Psoas muscle (tissue), 8 donors: ENCODE results near the gene ACACB. TPM values are rescaled to one million over a fixed set of nuclear protein-coding genes. Genes with fewer than 3 reads are reported as not detected.
"Not testable (repeated sequence)": the region's sequence is repeated elsewhere in the genome, so short reads cannot be mapped to it uniquely, and the experiment has no call there.

Experiments
- ATAC-seq, 4 donors: fragments of 200-7000 bp; cut with Tn5 transposase; one replicate each; pipeline ENCODE4 v1.9.1; 2020; ENCODE audit warnings: moderate library complexity in 3 of 4, mild to moderate bottlenecking in 2 of 4
- DNase-seq, 2 donors: peaks; one replicate each; pipeline ENCODE4 v3.0.0-alpha.2; 2020
- H3K27ac ChIP-seq: fragments of 200-600 bp; one replicate; pipeline ENCODE4 v1.8.0; 2022
- H3K27me3 ChIP-seq, 3 donors: fragments of 200-600 bp in 1 of 3; one replicate each; pipeline versions ENCODE4 v1.6.1 to v1.8.0; 2013 to 2022; ENCODE audit warnings: low read length in 2 of 3, mild to moderate bottlenecking in 2 of 3, moderate library complexity in 1 of 3; ENCODE audit not compliant: insufficient read depth in 3 of 3
- H3K36me3 ChIP-seq, 2 donors: fragments of 200-600 bp in 1 of 2; one replicate each; pipeline versions ENCODE4 v1.6.1 to v1.8.0; 2013 to 2022; ENCODE audit warnings: low read depth in 1 of 2, mild to moderate bottlenecking in 1 of 2, moderate library complexity in 1 of 2; ENCODE audit not compliant: insufficient read depth in 1 of 2
- H3K4me1 ChIP-seq: fragments of 200-600 bp; one replicate; pipeline ENCODE4 v1.8.0; 2022
- H3K4me3 ChIP-seq: fragments of 200-600 bp; one replicate; pipeline ENCODE4 v1.8.0; 2022; ENCODE audit warnings: mild to moderate bottlenecking
- H3K9me3 ChIP-seq: fragments of 200-600 bp; one replicate; pipeline ENCODE4 v1.8.0; 2022
- WGBS, 3 donors: extraction: QIAGEN DNeasy Blood & Tissue Kit; methylation state at CpG; one replicate each; pipeline versions ENCODE4 v1.1.6 to v1.1.7; 2013; 5-methylcytosine and 5-hydroxymethylcytosine counted together
- intact Hi-C, 2 donors: fragments of 100-400 bp; cut with DNase I; formaldehyde crosslinking; loops; one replicate each; pipeline versions ENCODE4 v1.11.0 to v1.14.2; 2022
- polyA plus RNA-seq, 3 donors: library from polyadenylated mRNA; stranded (reverse); fragments of 200-250 nt; gene quantifications; one replicate each; pipeline ENCODE4 v1.2.3, GENCODE V29; 2013
- total RNA-seq, 4 donors: library from RNA; stranded (reverse); fragmentation: NEBNext Ultra II Directional in 2 of 4; extraction: Animal tissue kit (Norgen Biotek cat#: 25700) in 2 of 4; gene quantifications; one replicate each; pipeline versions ENCODE4 v1.2.1 to v1.2.4, GENCODE V29; 2021 to 2023
- TF ChIP-seq, protein P1 (sequence below): fragments of 200-600 bp; IDR thresholded peaks from one replicate; pipeline ENCODE4 v1.8.0; 2022; ENCODE audit warnings: antibody characterized with exemption
- donor health status: healthy with polysubstance abuse.
- donor health status: DM: no; HTN: no; CAD: no; lungs with moderate emphysema.
- donor health status: Bipolar disorder and iron deficiency.
- donor health status: healthy.
- donor health status: DM: yes; HTN: yes; CAD: no.
- donor health status: DM: no; HTN: no; CAD: no.
- donor health status: DM: no; HTN: no; CAD: no.
- donor health status: DM: yes; HTN: yes; CAD: no.

ACACB gene
- total and polyA plus RNA-seq, 7 donors, result 27.0 to 503 (median 246) TPM

DNA sequence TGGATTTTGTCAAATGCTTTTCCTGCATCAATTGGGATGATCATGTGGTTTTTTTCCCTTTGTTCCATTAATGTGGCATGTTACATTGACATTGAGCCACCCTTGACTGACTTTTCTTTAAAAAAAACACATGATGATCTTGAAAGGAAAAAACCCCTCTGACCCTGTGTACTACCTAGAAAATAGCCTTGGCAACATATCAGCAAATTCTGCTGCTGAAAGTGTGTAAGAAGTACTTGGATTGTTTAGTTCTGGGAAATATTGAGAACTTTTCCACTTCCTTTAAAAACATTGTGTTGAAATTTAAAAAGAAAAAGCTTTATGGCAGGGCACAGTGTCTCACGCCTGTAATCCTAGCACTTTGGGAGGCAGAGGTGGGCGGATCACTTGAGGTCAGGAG, 20.7 kb downstream of the ACACB start:
- no peak overlapping the region for H3K4me3 ChIP-seq
- H3K27me3 ChIP-seq, result no peaks in the 10 kb centered on the region
- DNase-seq (no peak), ATAC-seq (no peak)
- peaks cover 2 to 39% of the 10 kb centered on the region in 2 donors for H3K36me3 ChIP-seq
- H3K4me1 ChIP-seq, result peaks cover 61% of the 10 kb centered on the region
- no peaks in the 10 kb centered on the region for H3K9me3 ChIP-seq
- TF ChIP-seq, protein P1, sequence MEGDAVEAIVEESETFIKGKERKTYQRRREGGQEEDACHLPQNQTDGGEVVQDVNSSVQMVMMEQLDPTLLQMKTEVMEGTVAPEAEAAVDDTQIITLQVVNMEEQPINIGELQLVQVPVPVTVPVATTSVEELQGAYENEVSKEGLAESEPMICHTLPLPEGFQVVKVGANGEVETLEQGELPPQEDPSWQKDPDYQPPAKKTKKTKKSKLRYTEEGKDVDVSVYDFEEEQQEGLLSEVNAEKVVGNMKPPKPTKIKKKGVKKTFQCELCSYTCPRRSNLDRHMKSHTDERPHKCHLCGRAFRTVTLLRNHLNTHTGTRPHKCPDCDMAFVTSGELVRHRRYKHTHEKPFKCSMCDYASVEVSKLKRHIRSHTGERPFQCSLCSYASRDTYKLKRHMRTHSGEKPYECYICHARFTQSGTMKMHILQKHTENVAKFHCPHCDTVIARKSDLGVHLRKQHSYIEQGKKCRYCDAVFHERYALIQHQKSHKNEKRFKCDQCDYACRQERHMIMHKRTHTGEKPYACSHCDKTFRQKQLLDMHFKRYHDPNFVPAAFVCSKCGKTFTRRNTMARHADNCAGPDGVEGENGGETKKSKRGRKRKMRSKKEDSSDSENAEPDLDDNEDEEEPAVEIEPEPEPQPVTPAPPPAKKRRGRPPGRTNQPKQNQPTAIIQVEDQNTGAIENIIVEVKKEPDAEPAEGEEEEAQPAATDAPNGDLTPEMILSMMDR, result no peak
- peak overlapping the region; percentile 96 for H3K27ac ChIP-seq
- WGBS, 3 donors, result 69 to 71% (median 70%) methylated on average over 2 of the region's 2 CpGs
- intact Hi-C loops, result no loop called here

DNA sequence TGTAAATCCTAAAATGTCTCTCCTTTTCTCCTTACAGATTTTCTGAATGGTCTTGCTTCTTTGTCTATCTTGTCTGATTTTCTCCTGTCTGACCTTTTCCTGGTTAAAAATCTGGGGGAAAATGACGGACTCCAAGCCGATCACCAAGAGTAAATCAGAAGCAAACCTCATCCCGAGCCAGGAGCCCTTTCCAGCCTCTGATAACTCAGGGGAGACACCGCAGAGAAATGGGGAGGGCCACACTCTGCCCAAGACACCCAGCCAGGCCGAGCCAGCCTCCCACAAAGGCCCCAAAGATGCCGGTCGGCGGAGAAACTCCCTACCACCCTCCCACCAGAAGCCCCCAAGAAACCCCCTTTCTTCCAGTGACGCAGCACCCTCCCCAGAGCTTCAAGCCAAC, 23.0 kb downstream of the ACACB start:
- DNase-seq, result no peak
- H3K27ac ChIP-seq, result peak overlapping the region; percentile 36
- H3K9me3 ChIP-seq, result no peaks in the 10 kb centered on the region

DNA sequence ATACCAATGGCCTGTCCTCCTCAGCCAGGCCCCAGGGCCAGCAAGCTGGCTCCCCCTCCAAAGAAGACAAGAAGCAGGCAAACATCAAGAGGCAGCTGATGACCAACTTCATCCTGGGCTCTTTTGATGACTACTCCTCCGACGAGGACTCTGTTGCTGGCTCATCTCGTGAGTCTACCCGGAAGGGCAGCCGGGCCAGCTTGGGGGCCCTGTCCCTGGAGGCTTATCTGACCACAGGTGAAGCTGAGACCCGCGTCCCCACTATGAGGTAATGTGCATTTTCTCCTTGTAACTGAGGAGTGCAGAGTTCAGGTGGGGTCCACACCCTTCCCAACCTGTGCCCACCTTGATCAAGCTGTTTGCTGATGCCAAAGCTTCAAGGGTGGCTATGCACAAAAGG, 23.4 kb downstream of the ACACB start:
- TF ChIP-seq, protein P1, result no peak
- H3K9me3 ChIP-seq, result no peaks in the 10 kb centered on the region
- peaks cover 62% of the 10 kb centered on the region for H3K4me1 ChIP-seq
- peak overlapping the region; percentile 15 for H3K27ac ChIP-seq
- H3K27me3 ChIP-seq, result no peaks in the 10 kb centered on the region
- WGBS, 3 donors, result 72 to 88% (median 75%) methylated on average over 7 of the region's 7 CpGs
- peaks cover 2 to 55% of the 10 kb centered on the region in 2 donors for H3K36me3 ChIP-seq
- ATAC-seq (peak in 3 of 4 donors; percentile 13 to 30 (median 22)), DNase-seq (no peak)
- H3K4me3 ChIP-seq, result no peak overlapping the region
- intact Hi-C loops, result no loop called here

More for the DNA sequence above, 23.0 kb downstream of the ACACB start:
- Histone ChIP-seq H3K4me3 (no peak overlapping the region), H3K36me3 (peaks cover 2 to 54% of the 10 kb centered on the region in 2 donors), H3K4me1 (peaks cover 62% of the 10 kb centered on the region), H3K27me3 (no peaks in the 10 kb centered on the region)
- intact Hi-C loops, result no loop called here
- peak in 3 of 4 donors; percentile 1 to 3 (median 2) for ATAC-seq
- 87 to 90% (median 87%) methylated on average over 9 of the region's 9 CpGs for WGBS, 3 donors
- TF ChIP-seq, protein P1, result no peak

DNA sequence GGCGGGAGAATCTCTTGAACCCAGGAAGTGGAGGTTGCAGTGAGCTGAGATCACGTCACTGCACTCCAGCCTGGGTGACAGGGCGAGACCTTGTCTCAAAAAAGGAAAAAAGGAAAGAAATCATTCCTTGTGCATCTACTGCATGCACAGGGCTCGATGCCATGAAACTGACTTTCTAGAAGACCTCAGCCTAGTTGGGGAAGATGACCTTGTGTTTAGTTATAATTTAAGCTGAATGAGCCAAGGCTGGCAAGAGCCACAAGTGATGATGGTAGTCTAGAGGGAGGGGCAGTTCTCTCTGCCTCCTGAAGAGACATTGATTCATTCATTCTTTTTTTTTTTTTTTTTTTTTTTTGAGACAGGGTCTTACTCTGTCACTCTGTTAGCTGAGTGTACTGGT, 24.2 kb downstream of the ACACB start:
- H3K27me3 ChIP-seq, result no peaks in the 10 kb centered on the region
- H3K27ac ChIP-seq, result no peak overlapping the region
- WGBS, 3 donors, result 87 to 93% (median 88%) methylated on average over 4 of the region's 4 CpGs
- ATAC-seq, result peak in 3 of 4 donors; percentile 36 to 54 (median 53)
- DNase-seq, result no peak
- intact Hi-C loops, result no loop called here
- H3K4me3 ChIP-seq, result no peak overlapping the region
- peaks cover 2 to 55% of the 10 kb centered on the region in 2 donors for H3K36me3 ChIP-seq
- H3K4me1 ChIP-seq, result peaks cover 64% of the 10 kb centered on the region
- TF ChIP-seq, protein P1, result no peak
- H3K9me3 ChIP-seq, result no peaks in the 10 kb centered on the region

DNA sequence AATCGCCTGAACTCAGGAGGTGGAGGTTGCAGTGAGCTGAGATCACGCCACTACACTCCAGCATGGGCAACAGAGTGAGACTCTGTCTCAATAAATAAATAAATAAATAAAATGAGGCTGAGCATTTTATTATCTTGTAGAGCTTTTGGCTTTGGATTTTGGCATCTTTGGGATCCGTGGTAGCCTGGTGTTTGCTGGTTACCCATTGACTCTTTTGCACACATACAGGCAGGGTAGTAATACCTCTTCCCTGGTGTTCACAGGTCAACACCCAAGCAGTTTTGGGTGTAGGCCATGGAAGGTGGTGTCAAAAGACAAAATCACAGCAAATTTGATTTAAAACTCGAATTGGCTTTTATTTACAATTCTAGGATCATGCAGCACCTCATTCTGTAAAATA, 27.8 kb downstream of the ACACB start:
- no peak for ATAC-seq
- TF ChIP-seq, protein P1, result no peak
- peak overlapping the region; percentile 71 for H3K27ac ChIP-seq

DNA sequence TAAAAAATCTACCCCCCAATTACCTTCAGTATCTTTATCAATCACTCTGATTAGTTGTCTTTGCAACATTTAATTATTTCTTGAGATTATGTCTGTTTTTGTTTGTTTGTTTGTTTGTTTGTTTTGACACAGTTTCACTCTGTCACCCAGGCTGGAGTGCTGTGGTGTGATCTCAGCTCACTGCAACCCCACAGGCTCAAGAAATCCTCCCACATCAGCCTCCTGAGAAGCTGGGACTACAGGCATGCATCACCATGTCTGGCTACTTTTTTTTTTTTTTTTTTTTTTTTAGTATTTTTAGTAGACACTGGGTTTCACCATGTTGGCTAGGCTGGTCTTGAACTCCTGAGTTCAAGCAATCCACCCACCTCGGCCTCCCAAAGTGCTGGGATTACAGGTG, 30.7 kb downstream of the ACACB start:
- intact Hi-C loops, DNase-seq, H3K4me3 ChIP-seq, H3K27me3 ChIP-seq, H3K9me3 ChIP-seq: not testable (repeated sequence)
- Histone ChIP-seq H3K4me1 (peaks cover 91% of the 10 kb centered on the region), H3K36me3 (peaks cover 0 to 23% of the 10 kb centered on the region in 2 donors), H3K27ac (peak overlapping the region; percentile 71)
- 88 to 95% (median 94%) methylated on average over 1 of the region's 1 CpG for WGBS, 3 donors
- peak in 1 of 4 donors; percentile 13 for ATAC-seq

More for the DNA sequence above, 27.8 kb downstream of the ACACB start:
- Histone ChIP-seq H3K4me1 (peaks cover 77% of the 10 kb centered on the region), H3K4me3 (no peak overlapping the region), H3K27me3 (no peaks in the 10 kb centered on the region), H3K36me3 (peaks cover 2 to 50% of the 10 kb centered on the region in 2 donors), H3K9me3 (no peaks in the 10 kb centered on the region)
- intact Hi-C loops, result no loop called here
- WGBS, 3 donors, result 54 to 67% (median 56%) methylated on average over 4 of the region's 4 CpGs
- no peak for DNase-seq
